Measurements from ENCODE around the gene ST8SIA2.
A peak's percentile ranks its signal among the peaks of the same experiment; 100 is the strongest.

ST8SIA2 gene

DNA sequence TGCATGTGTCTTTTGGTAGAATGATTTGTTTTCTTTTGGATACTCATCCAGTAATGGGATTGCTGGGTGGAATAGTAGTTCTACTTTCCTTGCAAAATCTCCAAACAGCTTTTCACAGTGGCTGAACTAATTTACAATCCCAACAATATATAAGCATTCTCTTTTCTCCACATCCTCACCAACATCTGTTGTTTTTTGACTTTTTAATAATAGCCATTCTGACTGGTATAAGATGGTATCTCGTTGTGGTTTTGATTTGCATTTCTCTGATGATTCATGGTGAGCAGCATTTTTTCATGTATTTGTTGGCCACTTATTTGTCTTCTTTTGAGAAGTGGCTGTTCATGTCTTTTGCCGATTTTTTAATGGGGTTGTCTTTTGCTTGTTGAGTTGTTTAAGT, 55.8 kb downstream of the ST8SIA2 start:
- no peak overlapping the region for H3K27ac Mint-ChIP-seq
- no peaks in the 10 kb centered on the region for H3K4me1 Mint-ChIP-seq
- TF ChIP-seq CTCF (IDR thresholded peaks at IDR 0.05): no peak
- DNase-seq: no peak
- peaks cover 55% of the 10 kb centered on the region for H3K36me3 Mint-ChIP-seq (ENCODE audit: low read depth)
- no peak overlapping the region for H3K4me3 Mint-ChIP-seq
- no peaks in the 10 kb centered on the region for H3K9me3 Mint-ChIP-seq
- H3K27me3 Mint-ChIP-seq (ENCODE audit: low read depth, poor library complexity): peaks cover 3% of the 10 kb centered on the region

GRCh38 chr15:92451225-92451825, 57.6 kb downstream of the ST8SIA2 start:
- peaks cover 63% of the 10 kb centered on the region for H3K36me3 Mint-ChIP-seq (ENCODE audit: low read depth)
- H3K27me3 Mint-ChIP-seq (ENCODE audit: low read depth, poor library complexity): peaks cover 3% of the 10 kb centered on the region
- TF ChIP-seq CTCF (IDR thresholded peaks at IDR 0.05): no peak
- H3K4me1 Mint-ChIP-seq: no peaks in the 10 kb centered on the region
- no peak overlapping the region for H3K4me3 Mint-ChIP-seq
- H3K27ac Mint-ChIP-seq: no peak overlapping the region
- DNase-seq: no peak
- no peaks in the 10 kb centered on the region for H3K9me3 Mint-ChIP-seq

GRCh38 chr15:92452143-92452542, 58.5 kb downstream of the ST8SIA2 start:
- H3K27me3 Mint-ChIP-seq (ENCODE audit: low read depth, poor library complexity): peaks cover 3% of the 10 kb centered on the region
- TF ChIP-seq CTCF (IDR thresholded peaks at IDR 0.05): no peak
- H3K4me1 Mint-ChIP-seq: no peaks in the 10 kb centered on the region
- H3K9me3 Mint-ChIP-seq: no peaks in the 10 kb centered on the region
- DNase-seq: no peak
- H3K36me3 Mint-ChIP-seq (ENCODE audit: low read depth): peaks cover 68% of the 10 kb centered on the region
- no peak overlapping the region for H3K27ac Mint-ChIP-seq
- no peak overlapping the region for H3K4me3 Mint-ChIP-seq

GRCh38 chr15:92453607-92454006, 59.9 kb downstream of the ST8SIA2 start:
- DNase-seq: no peak
- H3K4me1 Mint-ChIP-seq: peaks cover 2% of the 10 kb centered on the region
- TF ChIP-seq CTCF (IDR thresholded peaks at IDR 0.05): no peak
- no peaks in the 10 kb centered on the region for H3K9me3 Mint-ChIP-seq
- H3K36me3 Mint-ChIP-seq (ENCODE audit: low read depth): peaks cover 73% of the 10 kb centered on the region
- peaks cover 3% of the 10 kb centered on the region for H3K27me3 Mint-ChIP-seq (ENCODE audit: low read depth, poor library complexity)
- no peak overlapping the region for H3K4me3 Mint-ChIP-seq
- H3K27ac Mint-ChIP-seq: peak overlapping the region; percentile 40

- peaks cover 76% of the 10 kb centered on the region for H3K36me3 Mint-ChIP-seq (ENCODE audit: low read depth)
- TF ChIP-seq CTCF (IDR thresholded peaks at IDR 0.05): no peak
- no peaks in the 10 kb centered on the region for H3K9me3 Mint-ChIP-seq
Measured at GRCh38 chr15:92454555-92455105, 60.9 kb downstream of the ST8SIA2 start.

DNA sequence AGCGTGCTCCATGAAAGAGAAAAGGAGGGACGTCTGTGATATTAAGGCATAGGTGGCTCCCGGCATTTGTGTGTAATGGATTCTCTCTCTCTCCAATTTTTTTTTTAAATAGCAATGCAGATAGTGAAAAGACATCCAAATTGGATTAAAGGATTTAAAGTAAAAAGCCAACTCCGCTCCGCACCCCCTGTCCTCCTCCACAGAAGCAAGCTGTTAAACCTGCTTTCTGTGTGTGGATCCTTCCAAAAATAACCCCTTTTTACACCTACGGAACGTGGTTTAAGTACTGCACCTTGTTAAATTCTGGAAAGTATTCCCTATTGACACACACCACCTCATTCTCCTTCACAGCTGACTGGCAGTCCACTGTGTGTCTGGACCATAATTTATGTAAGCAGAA, 61.6 kb downstream of the ST8SIA2 start:
- Mint-ChIP-seq H3K4me3 (no peak overlapping the region), H3K36me3 (ENCODE audit: low read depth) (peaks cover 76% of the 10 kb centered on the region), H3K27ac (no peak overlapping the region), H3K4me1 (peaks cover 6% of the 10 kb centered on the region), H3K9me3 (no peaks in the 10 kb centered on the region), H3K27me3 (ENCODE audit: low read depth, poor library complexity) (peaks cover 3% of the 10 kb centered on the region)
- DNase-seq: no peak
- no peak for TF ChIP-seq CTCF (IDR thresholded peaks at IDR 0.05)

More at GRCh38 chr15:92454555-92455105, 60.9 kb downstream of the ST8SIA2 start:
- Mint-ChIP-seq H3K4me1 (peaks cover 6% of the 10 kb centered on the region), H3K27me3 (ENCODE audit: low read depth, poor library complexity) (peaks cover 3% of the 10 kb centered on the region), H3K4me3 (no peak overlapping the region), H3K27ac (no peak overlapping the region)
- no peak for DNase-seq

Measured in nephron progenitor cell (in vitro differentiated cells).